H1 (cell line): Measurements from ENCODE around the gene IKZF2. TPM values are rescaled to one million over a fixed set of nuclear protein-coding genes. Genes with fewer than 3 reads are reported as not detected.

Experiments
- CHD7 ChIP-seq: fragments of 300-600 bp; sonication (generic); IDR thresholded peaks from 2 replicates; pipeline ENCODE4 v1.7.1; 2012; ENCODE audit warnings: low read length, moderate library complexity, mild to moderate bottlenecking, inconsistent platforms; ENCODE audit not compliant: insufficient replicate concordance
- KDM1A ChIP-seq: fragments of 200-600, 300-600 bp; sonication (generic); IDR thresholded peaks from 2 replicates; pipeline ENCODE4 v1.7.1; 2016; ENCODE audit warnings: mild to moderate bottlenecking, low read length, borderline replicate concordance
- polyA plus RNA-seq, 7 experiments: library from polyadenylated mRNA; depleted of rRNA in 3 of 7; stranded (reverse) in 5 of 7; unstranded in 2 of 7; fragments of >200 nt in 5 of 7; fragments of 200-250 nt in 2 of 7; gene quantifications; 1 replicate in 5 of 7; 2 replicates in 1 of 7; 4 replicates in 1 of 7; pipeline versions ENCODE4 v1.2.1 to v1.2.3, GENCODE V29; 2011 to 2013; ENCODE audit warnings: missing spikeins in 2 of 7, mixed read lengths in 2 of 7
- total RNA-seq: library from RNA; stranded (reverse); fragmentation: NEBNext Ultra II Directional; extraction: Animal tissue kit (Norgen Biotek cat#: 25700); gene quantifications from 2 replicates; pipeline ENCODE4 v1.2.1, GENCODE V29; 2021

IKZF2 gene
- total and polyA plus RNA-seq, 2 of the 8 experiments (the other 6 are each of a cell fraction or from before 2014, with no cell fraction given) = 1.7 to 4.4 TPM

- TF ChIP-seq CHD7 (no peak), KDM1A (no peak)
These were observed 48.5 kb upstream of the IKZF2 start (continued) for GRCh38 chr2:213199871-213200270.
